NT2/D1 (cell line): ENCODE measurements around the gene TFG.

ENCODE experiments used
- YY1 ChIP-seq: IDR thresholded peaks from 2 replicates; pipeline ENCODE4 v1.6.1; 2011; ENCODE audit not compliant: insufficient read length, insufficient read depth
- ZNF274 ChIP-seq: IDR thresholded peaks from 2 replicates; pipeline ENCODE4 v1.6.1; 2011; ENCODE audit warnings: mild to moderate bottlenecking, low read depth, low read length

DNA sequence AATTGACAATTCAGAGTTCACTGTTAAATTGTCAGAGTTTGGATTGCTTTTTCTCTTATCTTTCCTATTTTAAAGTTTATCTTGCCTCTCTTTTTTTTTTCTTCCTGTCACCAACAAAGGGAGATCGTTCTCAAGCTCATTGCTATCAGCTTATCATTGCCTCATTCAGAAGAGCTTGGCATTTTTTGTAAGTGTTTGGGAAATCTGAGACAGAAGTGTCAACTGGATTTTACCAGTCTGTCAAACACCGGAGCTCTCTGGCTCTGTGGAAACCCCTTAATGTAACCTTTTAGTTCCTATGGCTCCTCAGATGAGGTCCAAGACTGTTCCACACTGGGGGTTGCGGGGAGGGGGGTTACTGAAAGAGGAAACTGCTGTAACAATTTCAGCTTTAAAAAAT lies 10.6 kb upstream of the TFG start:
- no peak for TF ChIP-seq ZNF274
- TF ChIP-seq YY1: no peak
